Measurements from ENCODE around the gene CDH1.

Gene CDH1

GRCh38 chr16:68732042-68732680, 4.9 kb upstream of the CDH1 start:
- peak; percentile 91 for DNase-seq (ENCODE audit: low spot score)

GRCh38 chr16:68732741-68733399, 4.2 kb upstream of the CDH1 start:
- no peak for DNase-seq (ENCODE audit: low spot score)

- no peak for DNase-seq (ENCODE audit: low spot score)
Observed at GRCh38 chr16:68733570-68733969, 3.5 kb upstream of the CDH1 start.

GRCh38 chr16:68734782-68735181, 2.3 kb upstream of the CDH1 start:
- DNase-seq (ENCODE audit: low spot score): no peak

- DNase-seq (ENCODE audit: low spot score): no peak
Observed at GRCh38 chr16:68736561-68736960, 531 bp upstream of the CDH1 start.

GRCh38 chr16:68737730-68738629, 888 bp downstream of the CDH1 start:
- peak; percentile 76 for DNase-seq (ENCODE audit: low spot score)

- peak; percentile 47 for DNase-seq (ENCODE audit: low spot score)
Observed at GRCh38 chr16:68739964-68740627, 3.0 kb downstream of the CDH1 start.

GRCh38 chr16:68740628-68741346, 3.7 kb downstream of the CDH1 start:
- DNase-seq (ENCODE audit: low spot score): no peak

- no peak for DNase-seq (ENCODE audit: low spot score)
Observed at GRCh38 chr16:68743664-68744063, 6.6 kb downstream of the CDH1 start.

- peak; percentile 59 for DNase-seq (ENCODE audit: low spot score)
Observed at GRCh38 chr16:68744744-68745280, 7.7 kb downstream of the CDH1 start.

GRCh38 chr16:68746951-68747350, 9.9 kb downstream of the CDH1 start:
- no peak for DNase-seq (ENCODE audit: low spot score)

- DNase-seq (ENCODE audit: low spot score): no peak
Observed at GRCh38 chr16:68749432-68749831, 12.3 kb downstream of the CDH1 start.

GRCh38 chr16:68750193-68750695, 13.2 kb downstream of the CDH1 start:
- DNase-seq (ENCODE audit: low spot score): no peak

- DNase-seq (ENCODE audit: low spot score): no peak
Observed at GRCh38 chr16:68751160-68751559, 14.1 kb downstream of the CDH1 start.

- no peak for DNase-seq (ENCODE audit: low spot score)
Observed at GRCh38 chr16:68752602-68753001, 15.5 kb downstream of the CDH1 start.

- DNase-seq (ENCODE audit: low spot score): no peak
Observed at GRCh38 chr16:68754084-68754792, 17.1 kb downstream of the CDH1 start.

- DNase-seq (ENCODE audit: low spot score): no peak
Observed at GRCh38 chr16:68756239-68756915, 19.3 kb downstream of the CDH1 start.

GRCh38 chr16:68757625-68757935, 20.5 kb downstream of the CDH1 start:
- no peak for DNase-seq (ENCODE audit: low spot score)

- DNase-seq (ENCODE audit: low spot score): no peak
Observed at GRCh38 chr16:68759062-68759461, 22.0 kb downstream of the CDH1 start.

GRCh38 chr16:68760671-68761275, 23.7 kb downstream of the CDH1 start:
- DNase-seq (ENCODE audit: low spot score): no peak

Data from HuH-7.5 (cell line).